BJ (cell line): Measurements from ENCODE around the gene EFNA3. TPM values are rescaled to one million over a fixed set of nuclear protein-coding genes. Genes with fewer than 3 reads are reported as not detected.

Experiments
- CTCF ChIA-PET: fragments of 350-600 bp; formaldehyde crosslinking; extraction: SDS; loops from one replicate; lab custom pipeline; 2021; ENCODE audit warnings: antibody characterized with exemption, inconsistent platforms; lab: Yijun Ruan, JAX
- POLR2A ChIA-PET: fragments of 300-600 bp; sonication (Branson Sonifier 250); formaldehyde crosslinking; extraction: SDS; loops from one replicate; lab custom pipeline; 2021; ENCODE audit warnings: antibody characterized with exemption; lab: Charles Lee
- DNase-seq: peaks from one replicate; pipeline ENCODE4 v3.0.0-alpha.2; 2011; ENCODE audit warnings: low read depth
- H3K27me3 ChIP-seq: 2 replicates; pipeline ENCODE4 v1.6.0; 2011; ENCODE audit warnings: low read length; ENCODE audit not compliant: control insufficient read depth, insufficient read depth
- H3K36me3 ChIP-seq: 2 replicates; pipeline ENCODE4 v1.5.1; 2011; ENCODE audit warnings: low read length; ENCODE audit not compliant: control insufficient read depth, insufficient read depth
- H3K4me3 ChIP-seq: 2 replicates; pipeline ENCODE4 v1.5.1; 2011; ENCODE audit warnings: low read depth, mild to moderate bottlenecking, control low read depth, low read length
- polyA plus RNA-seq: library from polyadenylated mRNA; depleted of rRNA; stranded (reverse); fragments of >200 nt; gene quantifications from 2 replicates; pipeline ENCODE4 v1.2.3, GENCODE V29; 2011
- TF ChIP-seq, protein P1 (sequence below): IDR thresholded peaks from 2 replicates; pipeline ENCODE4 v1.5.1; 2011; ENCODE audit warnings: low read depth, mild to moderate bottlenecking, control low read depth, inconsistent platforms, low read length, moderate library complexity; ENCODE audit not compliant: insufficient read depth

Gene EFNA3
- polyA plus RNA-seq, 1 experiment, result 1.8 TPM

DNA sequence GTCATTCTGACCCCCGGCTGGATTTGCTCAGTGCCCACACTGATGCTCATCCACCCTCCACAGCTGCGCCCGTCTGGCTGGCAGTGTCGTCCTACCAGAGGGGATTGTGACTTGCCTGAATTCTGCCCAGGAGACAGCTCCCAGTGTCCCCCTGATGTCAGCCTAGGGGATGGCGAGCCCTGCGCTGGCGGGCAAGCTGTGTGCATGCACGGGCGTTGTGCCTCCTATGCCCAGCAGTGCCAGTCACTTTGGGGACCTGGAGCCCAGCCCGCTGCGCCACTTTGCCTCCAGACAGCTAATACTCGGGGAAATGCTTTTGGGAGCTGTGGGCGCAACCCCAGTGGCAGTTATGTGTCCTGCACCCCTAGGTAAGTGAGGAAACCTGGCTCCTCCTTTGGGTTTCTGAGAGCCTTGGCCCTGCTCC, 20.8 kb upstream of the EFNA3 start:
- ChIA-PET POLR2A (no interaction called here), CTCF (interaction anchor here (0.6 to 17.0 kb wide), 5 partner anchors 16 to 388 kb away, joined by 3 to 168 read pairs (median 5); partner anchors contain the start of gene PBXIP1)
- H3K36me3 ChIP-seq, result peaks cover 20% of the 10 kb centered on the region
- H3K27me3 ChIP-seq, result no peaks in the 10 kb centered on the region
- no peak for DNase-seq
- H3K4me3 ChIP-seq, result no peak overlapping the region
- TF ChIP-seq, protein P1, sequence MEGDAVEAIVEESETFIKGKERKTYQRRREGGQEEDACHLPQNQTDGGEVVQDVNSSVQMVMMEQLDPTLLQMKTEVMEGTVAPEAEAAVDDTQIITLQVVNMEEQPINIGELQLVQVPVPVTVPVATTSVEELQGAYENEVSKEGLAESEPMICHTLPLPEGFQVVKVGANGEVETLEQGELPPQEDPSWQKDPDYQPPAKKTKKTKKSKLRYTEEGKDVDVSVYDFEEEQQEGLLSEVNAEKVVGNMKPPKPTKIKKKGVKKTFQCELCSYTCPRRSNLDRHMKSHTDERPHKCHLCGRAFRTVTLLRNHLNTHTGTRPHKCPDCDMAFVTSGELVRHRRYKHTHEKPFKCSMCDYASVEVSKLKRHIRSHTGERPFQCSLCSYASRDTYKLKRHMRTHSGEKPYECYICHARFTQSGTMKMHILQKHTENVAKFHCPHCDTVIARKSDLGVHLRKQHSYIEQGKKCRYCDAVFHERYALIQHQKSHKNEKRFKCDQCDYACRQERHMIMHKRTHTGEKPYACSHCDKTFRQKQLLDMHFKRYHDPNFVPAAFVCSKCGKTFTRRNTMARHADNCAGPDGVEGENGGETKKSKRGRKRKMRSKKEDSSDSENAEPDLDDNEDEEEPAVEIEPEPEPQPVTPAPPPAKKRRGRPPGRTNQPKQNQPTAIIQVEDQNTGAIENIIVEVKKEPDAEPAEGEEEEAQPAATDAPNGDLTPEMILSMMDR, result no peak

DNA sequence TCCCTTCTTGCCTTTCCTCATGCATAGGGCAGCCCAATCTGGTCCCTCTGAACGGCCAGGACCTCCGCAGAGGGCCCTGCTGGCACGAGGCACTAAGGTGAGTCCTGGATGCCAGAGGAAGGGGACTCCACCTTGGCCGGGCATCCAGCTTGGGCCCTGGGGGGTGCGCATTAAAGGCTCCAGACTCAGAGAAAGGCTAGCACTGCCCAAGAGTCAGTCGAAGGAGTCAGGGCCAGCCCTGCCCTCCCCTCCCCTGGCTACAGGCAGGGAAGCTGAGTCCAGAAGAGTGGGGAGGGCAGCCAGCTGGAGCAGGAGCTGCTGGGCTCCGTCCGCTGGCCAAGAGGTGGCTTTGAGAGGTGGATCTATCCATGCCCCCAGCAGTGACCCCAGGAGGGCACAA, 17.9 kb upstream of the EFNA3 start:
- TF ChIP-seq, protein P1, result no peak
- CTCF ChIA-PET, result interaction anchor here (0.6 to 17.0 kb wide), 20 partner anchors 8 to 576 kb away, joined by 3 to 168 read pairs (median 4); partner anchors contain the start of genes ADAM15, EFNA3, KRTCAP2 and PBXIP1
- no peak overlapping the region for H3K4me3 ChIP-seq
- H3K36me3 ChIP-seq, result peaks cover 17% of the 10 kb centered on the region
- H3K27me3 ChIP-seq, result no peaks in the 10 kb centered on the region
- POLR2A ChIA-PET, result no interaction called here
- no peak for DNase-seq

DNA sequence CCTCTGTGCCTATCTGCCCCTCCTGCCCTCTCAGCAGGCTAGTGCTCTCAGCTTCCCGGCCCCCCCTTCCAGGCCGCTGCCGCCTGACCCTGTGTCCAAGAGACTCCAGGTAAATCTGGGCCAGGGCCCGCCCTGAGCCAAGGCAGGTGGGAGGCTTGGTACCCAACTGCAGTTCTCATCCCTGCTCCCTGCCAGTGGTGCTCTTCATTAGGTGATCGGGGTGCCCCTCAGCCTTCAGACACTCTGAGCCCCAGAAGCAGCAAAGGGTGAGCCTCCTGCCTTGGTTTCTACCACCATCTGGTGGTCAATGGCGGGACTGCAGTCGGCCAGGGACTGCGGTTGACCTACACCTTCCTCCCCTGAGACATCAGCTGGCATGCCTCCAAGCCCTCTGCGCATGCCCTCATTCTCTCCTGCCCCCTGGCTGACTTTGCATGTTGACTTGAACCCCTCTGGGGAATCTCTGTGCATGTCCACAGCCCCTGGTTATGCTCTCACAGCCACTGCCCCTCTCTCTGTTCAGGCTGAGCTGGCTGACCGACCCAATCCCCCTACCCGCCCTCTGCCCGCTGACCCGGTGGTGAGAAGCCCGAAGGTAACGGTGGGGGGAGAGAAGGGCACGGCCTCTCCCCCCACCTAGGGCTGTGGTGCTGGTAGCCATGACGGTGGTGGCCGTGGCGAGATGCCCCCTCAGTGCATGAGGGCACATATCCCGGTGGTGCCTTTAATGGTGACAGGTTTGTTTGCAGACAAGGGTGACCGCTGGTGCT, 17.1 kb upstream of the EFNA3 start:
- TF ChIP-seq, protein P1, result peak; percentile 97
- POLR2A ChIA-PET, result interaction anchor here (0.6 kb wide), 1 partner anchor 75 kb away, joined by 8 read pairs; no protein-coding TSS in a partner anchor
- Histone ChIP-seq H3K27me3 (no peaks in the 10 kb centered on the region), H3K36me3 (peaks cover 14% of the 10 kb centered on the region), H3K4me3 (no peak overlapping the region)
- CTCF ChIA-PET, result interaction anchor here (0.6 to 17.0 kb wide), 28 partner anchors 9 to 1537 kb away, joined by 3 to 168 read pairs (median 4); partner anchors contain the start of genes ADAM15, EFNA3, KRTCAP2 and PBXIP1
- DNase-seq, result no peak

DNA sequence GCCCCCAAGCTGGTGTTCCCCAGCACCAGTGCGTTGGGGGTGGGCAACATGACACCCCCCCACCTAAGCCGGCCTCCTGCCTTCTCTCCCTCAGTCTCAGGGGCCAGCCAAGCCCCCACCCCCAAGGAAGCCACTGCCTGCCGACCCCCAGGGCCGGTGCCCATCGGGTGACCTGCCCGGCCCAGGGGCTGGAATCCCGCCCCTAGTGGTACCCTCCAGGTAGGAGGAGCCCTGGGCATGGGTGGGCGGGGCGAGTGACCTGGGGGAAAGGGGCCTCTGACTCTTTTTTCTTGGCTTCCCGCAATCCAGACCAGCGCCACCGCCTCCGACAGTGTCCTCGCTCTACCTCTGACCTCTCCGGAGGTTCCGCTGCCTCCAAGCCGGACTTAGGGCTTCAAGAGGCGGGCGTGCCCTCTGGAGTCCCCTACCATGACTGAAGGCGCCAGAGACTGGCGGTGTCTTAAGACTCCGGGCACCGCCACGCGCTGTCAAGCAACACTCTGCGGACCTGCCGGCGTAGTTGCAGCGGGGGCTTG, 16.4 kb upstream of the EFNA3 start:
- ChIA-PET POLR2A (interaction anchor here (0.6 kb wide), 1 partner anchor 75 kb away, joined by 8 read pairs; no protein-coding TSS in a partner anchor), CTCF (interaction anchor here (0.6 to 17.0 kb wide), 23 partner anchors 9 to 1537 kb away, joined by 3 to 168 read pairs (median 5); partner anchors contain the start of genes ADAM15, EFNA3, KRTCAP2 and PBXIP1)
- peaks cover 12% of the 10 kb centered on the region for H3K36me3 ChIP-seq
- H3K4me3 ChIP-seq, result no peak overlapping the region
- no peak for DNase-seq
- TF ChIP-seq, protein P1, result no peak
- H3K27me3 ChIP-seq, result no peaks in the 10 kb centered on the region
